ENCODE results near the gene ORM1.

DNA sequence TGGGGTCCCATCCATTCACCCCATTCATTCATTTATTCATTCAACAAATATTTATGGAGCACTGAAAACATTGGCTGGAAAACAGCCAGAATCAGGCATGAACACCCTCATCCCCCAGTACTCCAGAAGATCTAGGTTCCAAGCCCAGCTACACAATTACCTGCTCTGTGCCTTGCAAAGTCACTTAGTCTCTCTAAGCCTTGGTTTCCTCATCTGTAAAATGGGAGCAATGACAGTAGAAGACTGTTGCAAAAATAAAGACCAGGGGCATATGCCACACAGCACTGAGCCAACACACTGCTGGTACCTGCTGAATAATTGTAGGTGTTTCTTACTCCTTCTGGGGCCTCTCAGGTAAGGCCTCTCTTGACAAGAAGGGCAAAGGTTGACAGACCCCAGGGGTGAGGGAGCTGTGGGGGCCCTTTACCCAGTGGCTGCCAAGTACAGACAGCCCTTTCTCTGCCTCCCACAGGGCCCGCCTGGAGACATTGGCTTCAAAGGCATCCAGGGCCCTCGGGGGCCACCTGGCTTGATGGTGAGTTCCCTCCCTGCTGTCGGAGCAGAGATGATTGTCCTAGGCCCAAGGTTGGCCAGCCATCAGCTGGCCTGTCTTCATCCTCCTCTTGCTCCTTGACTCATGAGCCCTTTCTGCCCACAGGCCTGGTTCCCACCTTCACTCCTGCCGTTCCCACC is 22.6 kb upstream of the ORM1 start:
- TF ChIP-seq, protein P1, sequence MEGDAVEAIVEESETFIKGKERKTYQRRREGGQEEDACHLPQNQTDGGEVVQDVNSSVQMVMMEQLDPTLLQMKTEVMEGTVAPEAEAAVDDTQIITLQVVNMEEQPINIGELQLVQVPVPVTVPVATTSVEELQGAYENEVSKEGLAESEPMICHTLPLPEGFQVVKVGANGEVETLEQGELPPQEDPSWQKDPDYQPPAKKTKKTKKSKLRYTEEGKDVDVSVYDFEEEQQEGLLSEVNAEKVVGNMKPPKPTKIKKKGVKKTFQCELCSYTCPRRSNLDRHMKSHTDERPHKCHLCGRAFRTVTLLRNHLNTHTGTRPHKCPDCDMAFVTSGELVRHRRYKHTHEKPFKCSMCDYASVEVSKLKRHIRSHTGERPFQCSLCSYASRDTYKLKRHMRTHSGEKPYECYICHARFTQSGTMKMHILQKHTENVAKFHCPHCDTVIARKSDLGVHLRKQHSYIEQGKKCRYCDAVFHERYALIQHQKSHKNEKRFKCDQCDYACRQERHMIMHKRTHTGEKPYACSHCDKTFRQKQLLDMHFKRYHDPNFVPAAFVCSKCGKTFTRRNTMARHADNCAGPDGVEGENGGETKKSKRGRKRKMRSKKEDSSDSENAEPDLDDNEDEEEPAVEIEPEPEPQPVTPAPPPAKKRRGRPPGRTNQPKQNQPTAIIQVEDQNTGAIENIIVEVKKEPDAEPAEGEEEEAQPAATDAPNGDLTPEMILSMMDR (IDR thresholded peaks at IDR 0.05) = no peak
- no peak for TF ChIP-seq POLR2A (IDR thresholded peaks at IDR 0.05)

Data from adrenal gland (tissue), 5 donors.